GM19043 (cell line): ENCODE data around the gene UBE2G2.

Experiments used
- ATAC-seq: cut with Tn5 transposase; IDR thresholded peaks from one replicate; pipeline ENCODE4 v1.9.1; 2021; ENCODE audit warnings: low read depth; ENCODE audit not compliant: unreplicated experiment

UBE2G2 gene

GRCh38 chr21:44766818-44767354 is 34.7 kb downstream of the UBE2G2 start:
- no peak for ATAC-seq

- no peak for ATAC-seq
Observed at GRCh38 chr21:44766014-44766817, 35.4 kb downstream of the UBE2G2 start.

- ATAC-seq, result no peak
Observed at GRCh38 chr21:44765231-44766013, 36.2 kb downstream of the UBE2G2 start.

GRCh38 chr21:44764319-44765230 is 37.0 kb downstream of the UBE2G2 start:
- no peak for ATAC-seq

- no peak for ATAC-seq
Observed at GRCh38 chr21:44763451-44764318, 37.9 kb downstream of the UBE2G2 start.

- no peak for ATAC-seq
Observed at GRCh38 chr21:44763050-44763378, 38.6 kb downstream of the UBE2G2 start.

GRCh38 chr21:44762221-44763049 is 39.2 kb downstream of the UBE2G2 start:
- ATAC-seq, result no peak

GRCh38 chr21:44761747-44762208 is 39.8 kb downstream of the UBE2G2 start:
- ATAC-seq, result no peak

GRCh38 chr21:44761011-44761729 is 40.5 kb downstream of the UBE2G2 start:
- no peak for ATAC-seq

GRCh38 chr21:44760376-44760775 is 41.2 kb downstream of the UBE2G2 start:
- no peak for ATAC-seq

- ATAC-seq, result no peak
Observed at GRCh38 chr21:44759628-44760285, 41.9 kb downstream of the UBE2G2 start.

GRCh38 chr21:44758781-44759627 is 42.6 kb downstream of the UBE2G2 start:
- no peak for ATAC-seq

GRCh38 chr21:44758141-44758561 is 43.5 kb downstream of the UBE2G2 start:
- no peak for ATAC-seq

GRCh38 chr21:44757731-44758130 is 43.9 kb downstream of the UBE2G2 start:
- no peak for ATAC-seq

- ATAC-seq, result no peak
Observed at GRCh38 chr21:44756423-44757185, 45.0 kb downstream of the UBE2G2 start.

- no peak for ATAC-seq
Observed at GRCh38 chr21:44755227-44755626, 46.4 kb downstream of the UBE2G2 start.
